Measurements from ENCODE around the gene PARP15. TPM values are rescaled to one million over a fixed set of nuclear protein-coding genes. Genes with fewer than 3 reads are reported as not detected.
"Not testable (repeated sequence)": the region's sequence is repeated elsewhere in the genome, so short reads cannot be mapped to it uniquely, and the experiment has no call there.

The PARP15 gene
- total RNA-seq, 3 donors from 2014 or later = 2.5 to 6.4 (median 2.7) TPM

- H3K4me3 Mint-ChIP-seq = no peak overlapping the region
Measured at GRCh38 chr3:122678506-122678905, 101.1 kb downstream of the PARP15 start.

GRCh38 chr3:122679085-122679881, 101.8 kb downstream of the PARP15 start:
- Mint-ChIP-seq H3K4me3 (peak overlapping the region; percentile 95), H3K36me3 (ENCODE audit: insufficient read depth) (peaks cover 6% of the 10 kb centered on the region), H3K4me1 (ENCODE audit: low read depth) (peaks cover 55% of the 10 kb centered on the region), H3K27me3 (ENCODE audit: low read depth) (no peaks in the 10 kb centered on the region), H3K9me3 (no peaks in the 10 kb centered on the region)
- ATAC-seq (peak; percentile 60 to 65), DNase-seq (peak; percentile 76)

More at GRCh38 chr3:122678506-122678905, 101.1 kb downstream of the PARP15 start:
- H3K4me1 Mint-ChIP-seq (ENCODE audit: low read depth) = peaks cover 49% of the 10 kb centered on the region
- H3K27me3 Mint-ChIP-seq (ENCODE audit: low read depth) = no peaks in the 10 kb centered on the region
- DNase-seq = no peak
- H3K9me3 Mint-ChIP-seq = no peaks in the 10 kb centered on the region
- ATAC-seq = no peak
- H3K36me3 Mint-ChIP-seq (ENCODE audit: insufficient read depth) = peaks cover 5% of the 10 kb centered on the region

DNA sequence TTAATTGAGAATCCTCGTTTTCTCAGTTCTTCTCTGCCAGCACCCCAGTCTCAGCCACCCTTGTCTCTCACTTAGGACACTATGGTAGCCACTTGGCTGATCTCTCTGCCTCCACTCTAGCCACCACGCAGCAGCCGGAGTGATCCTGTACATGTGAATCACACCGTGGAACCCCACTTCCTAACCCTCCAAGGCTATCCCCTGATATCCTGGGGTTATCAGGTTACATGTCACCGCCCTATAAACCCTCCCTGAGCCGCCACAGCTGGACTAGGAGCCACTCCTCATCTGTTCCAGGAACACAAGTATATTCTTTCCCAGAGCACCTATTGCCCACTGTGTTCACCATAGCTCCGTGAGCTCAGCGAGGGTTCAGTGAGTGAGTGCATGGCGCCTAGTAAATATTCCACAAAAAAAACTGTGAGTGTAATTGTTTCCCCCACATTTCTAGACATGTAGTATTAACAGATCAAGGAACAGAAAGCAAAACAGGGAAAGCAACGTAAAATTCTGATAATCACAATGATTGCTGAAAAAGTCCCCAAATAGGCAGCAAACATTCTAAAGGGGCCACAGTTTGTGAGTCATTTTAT, 102.5 kb downstream of the PARP15 start:
- peak overlapping the region; percentile 95 for H3K4me3 Mint-ChIP-seq
- peaks cover 11% of the 10 kb centered on the region for H3K36me3 Mint-ChIP-seq (ENCODE audit: insufficient read depth)
- DNase-seq (no peak), ATAC-seq (peak; percentile 21 to 42)
- H3K4me1 Mint-ChIP-seq (ENCODE audit: low read depth) = peaks cover 61% of the 10 kb centered on the region
- H3K9me3 Mint-ChIP-seq = no peaks in the 10 kb centered on the region
- H3K27me3 Mint-ChIP-seq (ENCODE audit: low read depth) = no peaks in the 10 kb centered on the region

DNA sequence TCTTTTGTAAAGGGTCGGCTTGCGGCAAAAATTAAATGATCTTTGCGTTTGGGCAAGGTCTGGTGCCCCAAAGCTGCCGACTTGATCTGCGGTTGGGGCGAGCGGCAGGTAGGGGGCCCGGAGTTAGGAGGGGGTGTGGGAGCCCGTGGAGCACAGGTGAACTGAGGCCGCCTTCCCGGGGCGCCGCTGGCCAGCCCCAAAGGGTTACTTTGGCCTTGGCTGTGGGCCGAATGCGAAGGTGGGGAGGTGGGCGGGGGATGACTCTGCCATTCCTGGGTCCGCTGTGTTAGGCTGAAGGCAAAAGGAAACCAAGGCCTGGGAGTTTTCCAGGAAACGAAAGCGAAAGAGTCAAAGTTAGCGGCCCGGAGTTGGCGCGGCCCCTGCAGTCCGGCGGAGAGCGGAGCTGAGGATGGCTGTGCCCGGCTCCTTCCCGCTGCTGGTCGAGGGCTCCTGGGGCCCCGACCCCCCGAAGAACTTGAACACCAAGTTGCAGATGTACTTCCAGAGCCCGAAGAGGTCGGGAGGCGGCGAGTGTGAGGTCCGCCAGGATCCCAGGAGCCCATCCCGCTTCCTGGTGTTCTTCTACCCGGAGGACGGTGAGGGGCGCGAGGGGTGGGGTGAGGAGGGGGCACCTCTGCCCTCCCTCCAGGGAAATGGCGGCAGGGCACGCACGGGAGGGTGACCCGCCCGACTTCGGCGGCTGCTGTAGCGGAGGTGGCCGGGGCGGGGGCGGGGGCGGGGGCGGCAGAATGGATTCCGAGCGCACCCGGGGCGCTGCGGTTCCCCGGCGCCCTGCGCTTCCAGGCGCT, 103.2 kb downstream of the PARP15 start, which contains the start of gene PARP14:
TSS of gene PARP14 (plus strand) at position 365 of the 809 bp plus-strand sequence. CDS start at position 410, 45 bp downstream.
- Mint-ChIP-seq H3K4me3 (peak within 1 kb of the TSS; percentile 95), H3K4me1 (ENCODE audit: low read depth) (peaks cover 64% of the 10 kb centered on the region), H3K36me3 (ENCODE audit: insufficient read depth) (peaks cover 14% of the 10 kb centered on the region), H3K27me3 (ENCODE audit: low read depth) (no peaks in the 10 kb centered on the region), H3K9me3 (no peaks in the 10 kb centered on the region)
- ATAC-seq (peak; percentile 61 to 64), DNase-seq (peak; percentile 58)

DNA sequence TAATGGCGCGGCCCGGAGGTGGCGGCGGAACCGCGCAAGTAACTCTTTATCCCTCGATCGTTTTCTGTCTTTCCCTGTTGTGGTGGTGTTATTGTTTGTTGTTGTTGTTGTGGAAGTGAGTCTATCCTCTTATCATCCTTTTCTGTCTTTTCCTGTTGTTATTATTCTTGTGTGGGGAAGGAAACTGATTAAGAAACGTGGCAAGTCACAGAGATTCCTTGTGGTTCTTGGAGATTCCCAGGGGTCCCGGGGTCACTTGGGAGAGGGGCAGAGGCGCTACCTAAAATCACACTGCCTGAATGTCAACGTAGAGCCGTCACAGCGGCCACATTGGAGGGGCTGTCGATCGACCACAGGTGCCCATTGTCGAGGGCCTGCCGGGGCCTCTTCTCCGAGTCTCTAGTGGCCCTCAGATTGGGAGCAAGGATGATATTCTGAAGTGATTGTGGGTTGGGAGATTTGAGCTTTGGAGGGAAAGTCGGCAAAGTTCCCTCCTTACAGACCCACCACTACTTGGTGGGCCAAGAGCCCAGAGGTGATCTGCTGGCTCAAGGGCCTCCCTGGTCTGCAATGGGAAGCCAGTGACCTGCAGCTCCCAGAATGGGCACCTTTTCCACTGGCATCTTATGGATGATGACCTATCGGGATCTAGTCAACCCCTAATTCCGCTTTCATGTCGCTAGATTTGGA, 104.0 kb downstream of the PARP15 start:
- no peak for DNase-seq

DNA sequence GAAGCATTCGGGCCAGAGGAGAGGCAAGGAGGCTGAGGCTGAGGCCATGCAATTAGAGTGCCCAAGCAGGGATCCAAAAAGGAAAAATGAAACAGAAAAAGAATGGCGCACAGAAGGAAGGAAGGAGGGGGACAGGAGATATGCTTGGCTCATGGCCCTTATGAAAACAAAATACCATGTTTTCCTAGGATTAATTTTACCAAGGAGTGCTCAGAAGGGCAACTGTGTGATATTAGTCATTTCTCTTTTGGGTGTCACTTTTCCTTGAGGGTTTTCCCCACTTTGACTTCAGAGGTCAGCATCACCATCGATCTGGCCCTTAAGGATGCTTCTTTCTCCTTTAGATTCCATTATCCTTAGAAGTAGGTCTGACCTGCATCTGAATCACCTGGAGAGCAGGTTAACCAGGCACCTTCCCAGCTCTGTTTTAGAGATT, 104.5 kb downstream of the PARP15 start:
- no peak for ATAC-seq
- H3K36me3 Mint-ChIP-seq (ENCODE audit: insufficient read depth) = peaks cover 14% of the 10 kb centered on the region
- H3K27me3 Mint-ChIP-seq (ENCODE audit: low read depth) = no peaks in the 10 kb centered on the region
- no peaks in the 10 kb centered on the region for H3K9me3 Mint-ChIP-seq
- peak overlapping the region; percentile 95 for H3K4me3 Mint-ChIP-seq
- peaks cover 68% of the 10 kb centered on the region for H3K4me1 Mint-ChIP-seq (ENCODE audit: low read depth)
- no peak for DNase-seq

More for the DNA sequence above, 104.0 kb downstream of the PARP15 start:
- H3K27me3 Mint-ChIP-seq (ENCODE audit: low read depth) = no peaks in the 10 kb centered on the region
- no peak for ATAC-seq
- peaks cover 14% of the 10 kb centered on the region for H3K36me3 Mint-ChIP-seq (ENCODE audit: insufficient read depth)
- no peaks in the 10 kb centered on the region for H3K9me3 Mint-ChIP-seq
- H3K4me1 Mint-ChIP-seq (ENCODE audit: low read depth) = peaks cover 64% of the 10 kb centered on the region
- H3K4me3 Mint-ChIP-seq = peak overlapping the region; percentile 95

DNA sequence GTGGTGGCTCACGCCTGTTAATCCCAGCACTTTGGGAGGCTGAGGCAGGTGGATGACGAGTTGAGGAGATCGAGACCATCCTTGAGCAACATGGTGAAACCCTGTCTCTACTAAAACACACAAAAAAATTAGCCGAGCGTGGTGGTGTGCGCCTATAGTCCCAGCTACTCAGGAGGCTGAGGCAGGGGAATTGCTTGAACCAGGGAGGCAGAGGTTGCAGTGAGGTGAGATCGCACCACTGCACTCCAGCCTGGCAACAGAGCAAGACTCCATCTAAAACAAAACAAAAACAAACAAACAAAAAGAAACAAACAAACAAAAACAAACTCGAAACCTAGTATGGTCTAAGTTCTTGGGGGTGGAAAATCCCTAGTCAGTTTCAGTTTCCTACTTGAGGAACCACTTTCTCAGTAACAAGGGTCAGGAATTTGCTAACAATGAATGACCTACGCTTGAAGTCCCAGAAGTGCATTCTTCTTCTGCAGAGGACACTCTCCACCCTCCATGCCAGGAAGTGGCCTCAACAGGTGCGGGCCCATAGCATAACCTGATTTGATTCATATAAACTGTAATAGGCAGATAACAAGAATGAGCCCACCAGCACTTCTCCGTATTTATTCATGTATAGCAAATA, 105.4 kb downstream of the PARP15 start:
- not testable (repeated sequence) for H3K27me3 Mint-ChIP-seq (ENCODE audit: low read depth); DNase-seq

GRCh38 chr3:122687298-122687697, 109.8 kb downstream of the PARP15 start:
- H3K36me3 Mint-ChIP-seq (ENCODE audit: insufficient read depth) = peaks cover 32% of the 10 kb centered on the region
- H3K27me3 Mint-ChIP-seq (ENCODE audit: low read depth) = no peaks in the 10 kb centered on the region
- no peaks in the 10 kb centered on the region for H3K9me3 Mint-ChIP-seq
- DNase-seq (no peak), ATAC-seq (no peak)
- peaks cover 44% of the 10 kb centered on the region for H3K4me1 Mint-ChIP-seq (ENCODE audit: low read depth)
- no peak overlapping the region for H3K4me3 Mint-ChIP-seq

More for the DNA sequence above, 105.4 kb downstream of the PARP15 start:
- peaks cover 14% of the 10 kb centered on the region for H3K36me3 Mint-ChIP-seq (ENCODE audit: insufficient read depth)
- H3K4me3 Mint-ChIP-seq = peak overlapping the region; percentile 95
- not testable (repeated sequence) for H3K9me3 Mint-ChIP-seq, ATAC-seq
- peaks cover 76% of the 10 kb centered on the region for H3K4me1 Mint-ChIP-seq (ENCODE audit: low read depth)

Other genes starting within 250 kb of the PARP15 start
- gene MIX23, start 194.4 kb upstream of the PARP15 start, total RNA-seq = 100 to 1,000 TPM; 143 to 160 (median 156) TPM
- gene FAM162A, start 193.5 kb upstream of the PARP15 start, total RNA-seq = 10 to 100 TPM; 54.2 to 73.2 (median 69.1) TPM
- gene WDR5B, start 161.6 kb upstream of the PARP15 start, total RNA-seq = 1 to 10 TPM; 1.6 to 2.8 (median 1.9) TPM
- 10 to 100 TPM; 56.4 to 61.2 (median 61.2) TPM for gene KPNA1, start 62.7 kb upstream of the PARP15 start, total RNA-seq
- 10 to 100 TPM; 18.2 to 30.9 (median 20.3) TPM for gene PARP9, start 13.3 kb upstream of the PARP15 start, total RNA-seq
- 10 to 100 TPM; 21.6 to 36.5 (median 25.2) TPM for gene DTX3L, start 13.3 kb upstream of the PARP15 start, total RNA-seq
- 10 to 100 TPM; 22.8 to 48.9 (median 23.5) TPM for gene PARP14, start 103.2 kb downstream of the PARP15 start, total RNA-seq
- gene HSPBAP1, start 216.2 kb downstream of the PARP15 start, total RNA-seq = 1 to 10 TPM; 7.6 to 8.8 (median 7.7) TPM
- 1 to 10 TPM; 1.7 to 2.0 (median 1.7) TPM for gene SLC49A4, start 217.4 kb downstream of the PARP15 start, total RNA-seq